Stimulated activated CD8-positive, alpha-beta memory T cell treated with anti-CD3 and anti-CD28 coated beads, Interleukin-15, amount 100 ng/mL, for 1 hour (primary cell): ENCODE results near the gene PARVB.

ENCODE experiments used
- DNase-seq: peaks from one replicate; pipeline ENCODE4 v3.0.0-alpha.2; 2020; ENCODE audit warnings: low read depth

Gene PARVB

GRCh38 chr22:44089717-44090570 is 65.8 kb downstream of the PARVB start:
- no peak for DNase-seq

GRCh38 chr22:44090571-44090905 is 66.4 kb downstream of the PARVB start:
- no peak for DNase-seq

- no peak for DNase-seq
Measured at GRCh38 chr22:44091021-44091721, 67.1 kb downstream of the PARVB start.

- DNase-seq = no peak
Measured at GRCh38 chr22:44091751-44092150, 67.6 kb downstream of the PARVB start.

GRCh38 chr22:44092636-44093220 is 68.6 kb downstream of the PARVB start:
- no peak for DNase-seq

- DNase-seq = no peak
Measured at GRCh38 chr22:44093791-44094190, 69.7 kb downstream of the PARVB start.

- DNase-seq = no peak
Measured at GRCh38 chr22:44094751-44095302, 70.7 kb downstream of the PARVB start.

GRCh38 chr22:44096736-44097135 is 72.6 kb downstream of the PARVB start:
- no peak for DNase-seq

GRCh38 chr22:44097263-44098020 is 73.3 kb downstream of the PARVB start:
- no peak for DNase-seq

- no peak for DNase-seq
Measured at GRCh38 chr22:44098021-44098739, 74.1 kb downstream of the PARVB start.

GRCh38 chr22:44098966-44099530 is 74.9 kb downstream of the PARVB start:
- no peak for DNase-seq

- DNase-seq = no peak
Measured at GRCh38 chr22:44099696-44100095, 75.6 kb downstream of the PARVB start.

- no peak for DNase-seq
Measured at GRCh38 chr22:44100411-44100810, 76.3 kb downstream of the PARVB start.

- DNase-seq = no peak
Measured at GRCh38 chr22:44102121-44102520, 78.0 kb downstream of the PARVB start.

GRCh38 chr22:44102856-44103255 is 78.8 kb downstream of the PARVB start:
- no peak for DNase-seq

- DNase-seq = no peak
Measured at GRCh38 chr22:44103735-44104480, 79.8 kb downstream of the PARVB start.

GRCh38 chr22:44107340-44107739 is 83.2 kb downstream of the PARVB start:
- no peak for DNase-seq

- no peak for DNase-seq
Measured at GRCh38 chr22:44108076-44108475, 84.0 kb downstream of the PARVB start.

- no peak for DNase-seq
Measured at GRCh38 chr22:44108806-44109385, 84.8 kb downstream of the PARVB start.

GRCh38 chr22:44109416-44109815 is 85.3 kb downstream of the PARVB start:
- DNase-seq = no peak
